Chondrocyte (in vitro differentiated cells): ENCODE data around the gene TMOD3. TPM values are rescaled to one million over a fixed set of nuclear protein-coding genes. Genes with fewer than 3 reads are reported as not detected.
A peak's percentile ranks its signal among the peaks of the same experiment; 100 is the strongest.

Experiments
- DNase-seq: peaks from one replicate; pipeline ENCODE4 v3.0.0; 2021; ENCODE audit warnings: mixed read lengths, low spot score
- H3K27ac Mint-ChIP-seq: one replicate; pipeline ENCODE4 v1.8.0; 2021; ENCODE audit warnings: mild to moderate bottlenecking, moderate library complexity, mixed read lengths; ENCODE audit not compliant: unreplicated experiment
- H3K27me3 Mint-ChIP-seq: 2 replicates; pipeline ENCODE4 v1.8.0; 2021; ENCODE audit warnings: low read depth, mixed read lengths
- H3K36me3 Mint-ChIP-seq: 2 replicates; pipeline ENCODE4 v1.8.0; 2021; ENCODE audit warnings: low read depth, mixed read lengths
- H3K4me1 Mint-ChIP-seq: 2 replicates; pipeline ENCODE4 v1.8.0; 2021; ENCODE audit warnings: low read depth, mild to moderate bottlenecking, mixed read lengths
- H3K4me3 Mint-ChIP-seq: one replicate; pipeline ENCODE4 v1.8.0; 2021; ENCODE audit warnings: mild to moderate bottlenecking, moderate library complexity, mixed read lengths; ENCODE audit not compliant: unreplicated experiment
- H3K9me3 Mint-ChIP-seq: 2 replicates; pipeline ENCODE4 v1.8.0; 2021; ENCODE audit warnings: low read depth, mixed read lengths
- total RNA-seq: library from RNA; stranded (reverse); gene quantifications from 3 replicates; pipeline ENCODE4 v1.2.1, GENCODE V29; 2021
- TF ChIP-seq, protein P1 (sequence below): fragments of 200-600 bp; sonication (generic); IDR thresholded peaks from 2 replicates; pipeline ENCODE4 v1.5.0; 2021; ENCODE audit warnings: antibody characterized with exemption, mild to moderate bottlenecking, moderate library complexity

Gene TMOD3
- total RNA-seq, 1 donor from 2014 or later = 44.3 TPM

DNA sequence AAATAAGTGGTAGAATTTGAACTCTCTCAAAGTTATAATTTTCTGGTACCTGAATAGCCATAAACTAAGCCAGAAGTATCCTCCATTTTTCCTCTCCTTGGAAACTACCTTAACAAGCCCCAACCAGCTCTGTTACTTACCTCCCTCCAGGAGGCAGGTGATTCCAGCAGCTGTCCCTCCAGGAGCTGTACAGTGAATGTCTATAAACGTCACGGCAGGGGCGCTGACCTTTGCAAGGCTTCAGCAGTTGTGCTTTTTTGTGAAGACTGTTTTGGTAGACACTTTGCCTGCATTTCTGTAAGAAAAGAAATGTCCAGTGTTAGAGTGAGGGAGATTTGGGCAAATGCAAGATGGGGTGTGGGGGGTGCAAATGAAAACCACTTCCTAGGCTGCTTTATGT, 75.0 kb downstream of the TMOD3 start:
- H3K4me3 Mint-ChIP-seq = no peak overlapping the region
- no peak overlapping the region for H3K27ac Mint-ChIP-seq
- no peaks in the 10 kb centered on the region for H3K27me3 Mint-ChIP-seq
- TF ChIP-seq, protein P1, sequence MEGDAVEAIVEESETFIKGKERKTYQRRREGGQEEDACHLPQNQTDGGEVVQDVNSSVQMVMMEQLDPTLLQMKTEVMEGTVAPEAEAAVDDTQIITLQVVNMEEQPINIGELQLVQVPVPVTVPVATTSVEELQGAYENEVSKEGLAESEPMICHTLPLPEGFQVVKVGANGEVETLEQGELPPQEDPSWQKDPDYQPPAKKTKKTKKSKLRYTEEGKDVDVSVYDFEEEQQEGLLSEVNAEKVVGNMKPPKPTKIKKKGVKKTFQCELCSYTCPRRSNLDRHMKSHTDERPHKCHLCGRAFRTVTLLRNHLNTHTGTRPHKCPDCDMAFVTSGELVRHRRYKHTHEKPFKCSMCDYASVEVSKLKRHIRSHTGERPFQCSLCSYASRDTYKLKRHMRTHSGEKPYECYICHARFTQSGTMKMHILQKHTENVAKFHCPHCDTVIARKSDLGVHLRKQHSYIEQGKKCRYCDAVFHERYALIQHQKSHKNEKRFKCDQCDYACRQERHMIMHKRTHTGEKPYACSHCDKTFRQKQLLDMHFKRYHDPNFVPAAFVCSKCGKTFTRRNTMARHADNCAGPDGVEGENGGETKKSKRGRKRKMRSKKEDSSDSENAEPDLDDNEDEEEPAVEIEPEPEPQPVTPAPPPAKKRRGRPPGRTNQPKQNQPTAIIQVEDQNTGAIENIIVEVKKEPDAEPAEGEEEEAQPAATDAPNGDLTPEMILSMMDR = no peak
- peaks cover 48% of the 10 kb centered on the region for H3K36me3 Mint-ChIP-seq
- DNase-seq = no peak
- no peaks in the 10 kb centered on the region for H3K9me3 Mint-ChIP-seq
- H3K4me1 Mint-ChIP-seq = peaks cover 15% of the 10 kb centered on the region

DNA sequence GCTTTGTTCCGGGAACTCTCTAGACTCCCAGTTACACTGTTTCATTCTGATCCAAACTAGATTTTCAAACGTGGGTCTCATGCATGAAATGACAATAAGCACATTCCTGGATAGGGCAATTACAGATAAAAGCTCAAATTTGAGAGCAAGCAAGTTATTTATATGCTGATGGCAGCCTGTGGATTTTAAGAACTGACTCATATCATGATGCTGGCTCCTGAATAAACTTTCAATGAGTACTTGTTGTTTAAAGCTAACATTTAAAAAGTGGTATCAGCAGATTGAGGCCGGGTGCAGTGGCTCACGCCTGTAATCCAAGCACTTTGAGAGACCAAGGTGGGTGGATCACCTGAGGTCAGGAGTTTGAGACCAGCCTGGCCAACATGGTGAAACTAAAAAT, 75.5 kb downstream of the TMOD3 start:
- H3K4me3 Mint-ChIP-seq = no peak overlapping the region
- DNase-seq = no peak
- no peaks in the 10 kb centered on the region for H3K27me3 Mint-ChIP-seq
- peaks cover 46% of the 10 kb centered on the region for H3K36me3 Mint-ChIP-seq
- peak overlapping the region; percentile 49 for H3K27ac Mint-ChIP-seq
- peaks cover 15% of the 10 kb centered on the region for H3K4me1 Mint-ChIP-seq
- no peaks in the 10 kb centered on the region for H3K9me3 Mint-ChIP-seq
- TF ChIP-seq, protein P1 = no peak

DNA sequence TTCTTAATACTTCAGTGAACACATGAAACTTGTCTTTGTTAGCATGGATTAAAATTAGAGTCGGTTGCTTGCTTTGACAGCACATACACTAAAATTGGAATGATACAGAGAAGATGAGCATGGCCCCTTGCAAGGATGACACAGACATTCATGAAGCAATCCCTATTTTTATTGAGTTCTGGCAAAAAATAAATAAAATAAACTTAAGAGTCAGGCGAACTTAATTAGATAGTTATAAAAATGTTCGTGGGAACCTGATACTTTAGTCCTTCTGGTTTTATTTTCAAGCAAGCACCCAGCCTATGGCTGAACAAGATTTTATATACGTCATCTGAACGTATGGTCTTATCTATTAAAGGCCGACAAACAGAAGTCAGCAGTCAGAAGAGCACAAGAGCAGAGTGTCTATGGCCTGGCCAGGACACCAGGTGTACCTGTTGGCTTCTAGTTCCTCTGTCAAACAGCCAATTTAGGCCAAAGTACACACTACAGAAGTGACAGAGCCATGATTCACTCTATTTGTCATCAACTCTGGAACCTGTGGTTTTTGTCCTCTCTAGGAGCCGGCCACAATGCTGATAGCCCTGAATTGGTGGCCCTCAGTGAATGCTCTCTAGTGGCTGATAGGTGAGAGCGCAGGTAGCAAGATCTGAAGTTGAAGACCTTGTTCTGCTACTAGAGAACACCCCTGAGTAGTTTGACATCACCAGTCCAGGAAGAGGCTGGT, 77.8 kb downstream of the TMOD3 start:
- H3K36me3 Mint-ChIP-seq = peaks cover 34% of the 10 kb centered on the region
- H3K27ac Mint-ChIP-seq = no peak overlapping the region
- no peaks in the 10 kb centered on the region for H3K9me3 Mint-ChIP-seq
- no peak overlapping the region for H3K4me3 Mint-ChIP-seq
- peaks cover 15% of the 10 kb centered on the region for H3K4me1 Mint-ChIP-seq
- no peak for DNase-seq
- TF ChIP-seq, protein P1 = no peak
- H3K27me3 Mint-ChIP-seq = no peaks in the 10 kb centered on the region

DNA sequence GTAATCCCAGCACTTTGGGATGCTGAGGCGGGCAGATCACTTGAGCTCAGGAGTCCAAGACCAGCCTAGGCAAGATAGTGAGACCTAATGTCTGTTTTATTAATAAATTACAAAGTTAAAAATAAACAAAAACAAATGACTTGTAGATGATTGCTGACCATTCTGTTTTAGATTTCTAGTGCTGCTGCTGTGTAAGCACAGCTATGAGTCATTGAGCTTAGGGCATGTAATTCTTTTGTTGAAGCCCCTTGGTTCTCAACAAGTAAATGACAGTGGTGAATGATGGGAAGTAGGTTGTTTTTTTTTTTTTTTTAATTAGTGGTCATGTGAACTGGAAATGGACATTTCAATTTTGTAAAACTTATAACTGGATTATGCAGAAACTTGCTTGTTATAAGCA, 78.9 kb downstream of the TMOD3 start:
- Mint-ChIP-seq H3K4me1 (peaks cover 15% of the 10 kb centered on the region), H3K9me3 (no peaks in the 10 kb centered on the region), H3K36me3 (peaks cover 30% of the 10 kb centered on the region), H3K27ac (no peak overlapping the region), H3K27me3 (no peaks in the 10 kb centered on the region), H3K4me3 (no peak overlapping the region)
- TF ChIP-seq, protein P1 = no peak
- no peak for DNase-seq

DNA sequence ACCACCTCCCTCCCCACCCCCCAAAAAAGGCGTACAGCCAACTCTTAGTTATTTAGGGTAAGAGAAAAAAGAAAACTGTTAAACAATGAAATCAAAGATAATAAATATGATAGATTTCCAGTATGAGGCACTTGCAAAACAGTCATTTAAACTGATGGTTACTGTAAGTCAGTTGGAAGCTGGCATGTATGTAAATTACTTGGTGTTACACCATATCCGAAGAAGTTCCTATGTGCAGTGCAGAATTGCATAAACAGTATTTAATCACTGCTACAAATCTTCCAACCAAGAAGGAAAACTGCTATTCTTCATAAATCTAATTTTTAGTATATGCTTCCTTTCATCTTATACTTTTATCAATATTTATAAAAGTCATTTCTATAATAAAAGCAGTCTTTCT, 80.1 kb downstream of the TMOD3 start:
- TF ChIP-seq, protein P1 = no peak
- Mint-ChIP-seq H3K36me3 (peaks cover 25% of the 10 kb centered on the region), H3K9me3 (no peaks in the 10 kb centered on the region), H3K4me1 (peaks cover 15% of the 10 kb centered on the region), H3K27me3 (no peaks in the 10 kb centered on the region), H3K4me3 (no peak overlapping the region), H3K27ac (no peak overlapping the region)
- no peak for DNase-seq
